Fibroblast of skin of right quadriceps (primary cell): Measurements from ENCODE around the gene STK17A.
A peak's percentile ranks its signal among the peaks of the same experiment; 100 is the strongest.

Source experiments
- DNase-seq: peaks from one replicate; pipeline ENCODE4 v3.0.0-alpha.2; 2013

Gene STK17A

GRCh38 chr7:43582503-43583423 is at the start of gene STK17A:
Gene STK17A (plus strand): TSS chr7:43583108. CDS start chr7:43583244, 136 bp downstream.
- DNase-seq: peak; percentile 90

GRCh38 chr7:43533801-43534479 is 49.0 kb upstream of the STK17A start:
- peak; percentile 86 for DNase-seq

GRCh38 chr7:43535031-43535451 is 47.9 kb upstream of the STK17A start:
- peak; percentile 85 for DNase-seq

GRCh38 chr7:43535810-43536585 is 46.9 kb upstream of the STK17A start:
- peak; percentile 96 for DNase-seq

- no peak for DNase-seq
These were observed 46.1 kb upstream of the STK17A start for GRCh38 chr7:43536773-43537172.

- DNase-seq: peak; percentile 31
These were observed 45.0 kb upstream of the STK17A start for GRCh38 chr7:43537765-43538403.

GRCh38 chr7:43538404-43538771 is 44.5 kb upstream of the STK17A start:
- DNase-seq: no peak

- no peak for DNase-seq
These were observed 42.4 kb upstream of the STK17A start for GRCh38 chr7:43540471-43540870.

- DNase-seq: no peak
These were observed 40.2 kb upstream of the STK17A start for GRCh38 chr7:43542716-43543115.

- no peak for DNase-seq
These were observed 36.7 kb upstream of the STK17A start for GRCh38 chr7:43546231-43546630.

GRCh38 chr7:43550427-43550826 is 32.5 kb upstream of the STK17A start:
- no peak for DNase-seq

GRCh38 chr7:43552122-43552521 is 30.8 kb upstream of the STK17A start:
- DNase-seq: no peak

GRCh38 chr7:43553999-43554398 is 28.9 kb upstream of the STK17A start:
- DNase-seq: peak; percentile 46

- no peak for DNase-seq
These were observed 28.5 kb upstream of the STK17A start for GRCh38 chr7:43554423-43554822.

- no peak for DNase-seq
These were observed 24.9 kb upstream of the STK17A start for GRCh38 chr7:43557831-43558495.

- no peak for DNase-seq
These were observed 23.6 kb upstream of the STK17A start for GRCh38 chr7:43559171-43559945.

GRCh38 chr7:43559946-43560335 is 23.0 kb upstream of the STK17A start:
- no peak for DNase-seq

- no peak for DNase-seq
These were observed 22.1 kb upstream of the STK17A start for GRCh38 chr7:43560742-43561330.

- no peak for DNase-seq
These were observed 20.5 kb upstream of the STK17A start for GRCh38 chr7:43562383-43562782.

- peak; percentile 75 for DNase-seq
These were observed 17.1 kb upstream of the STK17A start for GRCh38 chr7:43565786-43566185.

- DNase-seq: peak; percentile 61
These were observed 14.4 kb upstream of the STK17A start for GRCh38 chr7:43568529-43568928.
